ENCODE data around the gene CYSLTR2. TPM values are rescaled to one million over a fixed set of nuclear protein-coding genes. Genes with fewer than 3 reads are reported as not detected.

CYSLTR2 gene
- total RNA-seq, 1 experiment from 2014 or later = not detected

DNA sequence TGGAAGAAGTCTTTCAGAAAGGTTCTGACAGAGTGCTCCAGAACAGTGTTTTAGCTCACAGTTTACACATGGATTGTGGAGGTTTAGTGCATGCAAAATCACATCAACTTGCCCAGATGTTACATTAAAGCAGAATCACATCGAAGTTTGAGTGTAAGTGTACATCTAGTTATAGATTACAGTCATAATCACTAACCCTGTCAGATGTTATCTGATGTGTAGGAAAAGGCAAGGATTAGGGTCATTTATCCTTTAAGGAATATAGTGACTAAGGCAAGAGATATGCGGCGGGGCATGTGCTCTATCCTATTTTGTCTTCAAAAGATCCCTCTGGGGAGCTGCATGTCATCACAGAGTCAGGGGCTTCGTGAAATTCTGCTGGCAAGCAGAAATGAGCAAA is 66.9 kb downstream of the CYSLTR2 start:
- ChIA-PET CTCF (no interaction called here), POLR2A (no interaction called here)
- peaks cover 4% of the 10 kb centered on the region for H3K27me3 Mint-ChIP-seq (ENCODE audit: low read depth)
- peaks cover 40% of the 10 kb centered on the region for H3K36me3 Mint-ChIP-seq
- no peaks in the 10 kb centered on the region for H3K4me1 Mint-ChIP-seq
- no peak overlapping the region for H3K4me3 Mint-ChIP-seq
- no peak for ATAC-seq
- peaks cover 78% of the 10 kb centered on the region for H3K9me3 Mint-ChIP-seq
- no peak overlapping the region for H3K27ac Mint-ChIP-seq
- no peak for DNase-seq (ENCODE audit: low spot score)
- TF ChIP-seq, protein P1, sequence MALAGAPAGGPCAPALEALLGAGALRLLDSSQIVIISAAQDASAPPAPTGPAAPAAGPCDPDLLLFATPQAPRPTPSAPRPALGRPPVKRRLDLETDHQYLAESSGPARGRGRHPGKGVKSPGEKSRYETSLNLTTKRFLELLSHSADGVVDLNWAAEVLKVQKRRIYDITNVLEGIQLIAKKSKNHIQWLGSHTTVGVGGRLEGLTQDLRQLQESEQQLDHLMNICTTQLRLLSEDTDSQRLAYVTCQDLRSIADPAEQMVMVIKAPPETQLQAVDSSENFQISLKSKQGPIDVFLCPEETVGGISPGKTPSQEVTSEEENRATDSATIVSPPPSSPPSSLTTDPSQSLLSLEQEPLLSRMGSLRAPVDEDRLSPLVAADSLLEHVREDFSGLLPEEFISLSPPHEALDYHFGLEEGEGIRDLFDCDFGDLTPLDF (CRISPR knock-in tag; IDR thresholded peaks at IDR 0.05) = no peak
- TF ChIP-seq, protein P2, sequence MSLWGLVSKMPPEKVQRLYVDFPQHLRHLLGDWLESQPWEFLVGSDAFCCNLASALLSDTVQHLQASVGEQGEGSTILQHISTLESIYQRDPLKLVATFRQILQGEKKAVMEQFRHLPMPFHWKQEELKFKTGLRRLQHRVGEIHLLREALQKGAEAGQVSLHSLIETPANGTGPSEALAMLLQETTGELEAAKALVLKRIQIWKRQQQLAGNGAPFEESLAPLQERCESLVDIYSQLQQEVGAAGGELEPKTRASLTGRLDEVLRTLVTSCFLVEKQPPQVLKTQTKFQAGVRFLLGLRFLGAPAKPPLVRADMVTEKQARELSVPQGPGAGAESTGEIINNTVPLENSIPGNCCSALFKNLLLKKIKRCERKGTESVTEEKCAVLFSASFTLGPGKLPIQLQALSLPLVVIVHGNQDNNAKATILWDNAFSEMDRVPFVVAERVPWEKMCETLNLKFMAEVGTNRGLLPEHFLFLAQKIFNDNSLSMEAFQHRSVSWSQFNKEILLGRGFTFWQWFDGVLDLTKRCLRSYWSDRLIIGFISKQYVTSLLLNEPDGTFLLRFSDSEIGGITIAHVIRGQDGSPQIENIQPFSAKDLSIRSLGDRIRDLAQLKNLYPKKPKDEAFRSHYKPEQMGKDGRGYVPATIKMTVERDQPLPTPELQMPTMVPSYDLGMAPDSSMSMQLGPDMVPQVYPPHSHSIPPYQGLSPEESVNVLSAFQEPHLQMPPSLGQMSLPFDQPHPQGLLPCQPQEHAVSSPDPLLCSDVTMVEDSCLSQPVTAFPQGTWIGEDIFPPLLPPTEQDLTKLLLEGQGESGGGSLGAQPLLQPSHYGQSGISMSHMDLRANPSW (CRISPR knock-in tag; conservative IDR thresholded peaks at IDR 0.05; ENCODE audit: low read depth) = no peak
- no peak for TF ChIP-seq FOXK1 (CRISPR knock-in tag; IDR thresholded peaks at IDR 0.05)
- TF ChIP-seq, protein P3, sequence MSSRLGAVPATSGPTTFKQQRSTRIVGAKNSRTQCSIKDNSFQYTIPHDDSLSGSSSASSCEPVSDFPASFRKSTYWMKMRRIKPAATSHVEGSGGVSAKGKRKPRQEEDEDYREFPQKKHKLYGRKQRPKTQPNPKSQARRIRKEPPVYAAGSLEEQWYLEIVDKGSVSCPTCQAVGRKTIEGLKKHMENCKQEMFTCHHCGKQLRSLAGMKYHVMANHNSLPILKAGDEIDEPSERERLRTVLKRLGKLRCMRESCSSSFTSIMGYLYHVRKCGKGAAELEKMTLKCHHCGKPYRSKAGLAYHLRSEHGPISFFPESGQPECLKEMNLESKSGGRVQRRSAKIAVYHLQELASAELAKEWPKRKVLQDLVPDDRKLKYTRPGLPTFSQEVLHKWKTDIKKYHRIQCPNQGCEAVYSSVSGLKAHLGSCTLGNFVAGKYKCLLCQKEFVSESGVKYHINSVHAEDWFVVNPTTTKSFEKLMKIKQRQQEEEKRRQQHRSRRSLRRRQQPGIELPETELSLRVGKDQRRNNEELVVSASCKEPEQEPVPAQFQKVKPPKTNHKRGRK (CRISPR knock-in tag; IDR thresholded peaks at IDR 0.05; ENCODE audit: borderline replicate concordance) = no peak
- TF ChIP-seq, protein P4, sequence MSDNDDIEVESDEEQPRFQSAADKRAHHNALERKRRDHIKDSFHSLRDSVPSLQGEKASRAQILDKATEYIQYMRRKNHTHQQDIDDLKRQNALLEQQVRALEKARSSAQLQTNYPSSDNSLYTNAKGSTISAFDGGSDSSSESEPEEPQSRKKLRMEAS (CRISPR knock-in tag; IDR thresholded peaks at IDR 0.05) = no peak
- TF ChIP-seq MXD4 (CRISPR knock-in tag; IDR thresholded peaks at IDR 0.05; ENCODE audit: borderline replicate concordance) = no peak
- TF ChIP-seq, protein P5, sequence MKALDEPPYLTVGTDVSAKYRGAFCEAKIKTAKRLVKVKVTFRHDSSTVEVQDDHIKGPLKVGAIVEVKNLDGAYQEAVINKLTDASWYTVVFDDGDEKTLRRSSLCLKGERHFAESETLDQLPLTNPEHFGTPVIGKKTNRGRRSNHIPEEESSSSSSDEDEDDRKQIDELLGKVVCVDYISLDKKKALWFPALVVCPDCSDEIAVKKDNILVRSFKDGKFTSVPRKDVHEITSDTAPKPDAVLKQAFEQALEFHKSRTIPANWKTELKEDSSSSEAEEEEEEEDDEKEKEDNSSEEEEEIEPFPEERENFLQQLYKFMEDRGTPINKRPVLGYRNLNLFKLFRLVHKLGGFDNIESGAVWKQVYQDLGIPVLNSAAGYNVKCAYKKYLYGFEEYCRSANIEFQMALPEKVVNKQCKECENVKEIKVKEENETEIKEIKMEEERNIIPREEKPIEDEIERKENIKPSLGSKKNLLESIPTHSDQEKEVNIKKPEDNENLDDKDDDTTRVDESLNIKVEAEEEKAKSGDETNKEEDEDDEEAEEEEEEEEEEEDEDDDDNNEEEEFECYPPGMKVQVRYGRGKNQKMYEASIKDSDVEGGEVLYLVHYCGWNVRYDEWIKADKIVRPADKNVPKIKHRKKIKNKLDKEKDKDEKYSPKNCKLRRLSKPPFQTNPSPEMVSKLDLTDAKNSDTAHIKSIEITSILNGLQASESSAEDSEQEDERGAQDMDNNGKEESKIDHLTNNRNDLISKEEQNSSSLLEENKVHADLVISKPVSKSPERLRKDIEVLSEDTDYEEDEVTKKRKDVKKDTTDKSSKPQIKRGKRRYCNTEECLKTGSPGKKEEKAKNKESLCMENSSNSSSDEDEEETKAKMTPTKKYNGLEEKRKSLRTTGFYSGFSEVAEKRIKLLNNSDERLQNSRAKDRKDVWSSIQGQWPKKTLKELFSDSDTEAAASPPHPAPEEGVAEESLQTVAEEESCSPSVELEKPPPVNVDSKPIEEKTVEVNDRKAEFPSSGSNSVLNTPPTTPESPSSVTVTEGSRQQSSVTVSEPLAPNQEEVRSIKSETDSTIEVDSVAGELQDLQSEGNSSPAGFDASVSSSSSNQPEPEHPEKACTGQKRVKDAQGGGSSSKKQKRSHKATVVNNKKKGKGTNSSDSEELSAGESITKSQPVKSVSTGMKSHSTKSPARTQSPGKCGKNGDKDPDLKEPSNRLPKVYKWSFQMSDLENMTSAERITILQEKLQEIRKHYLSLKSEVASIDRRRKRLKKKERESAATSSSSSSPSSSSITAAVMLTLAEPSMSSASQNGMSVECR (CRISPR knock-in tag; IDR thresholded peaks at IDR 0.05; ENCODE audit: borderline replicate concordance) = no peak
- TF ChIP-seq, protein P6, sequence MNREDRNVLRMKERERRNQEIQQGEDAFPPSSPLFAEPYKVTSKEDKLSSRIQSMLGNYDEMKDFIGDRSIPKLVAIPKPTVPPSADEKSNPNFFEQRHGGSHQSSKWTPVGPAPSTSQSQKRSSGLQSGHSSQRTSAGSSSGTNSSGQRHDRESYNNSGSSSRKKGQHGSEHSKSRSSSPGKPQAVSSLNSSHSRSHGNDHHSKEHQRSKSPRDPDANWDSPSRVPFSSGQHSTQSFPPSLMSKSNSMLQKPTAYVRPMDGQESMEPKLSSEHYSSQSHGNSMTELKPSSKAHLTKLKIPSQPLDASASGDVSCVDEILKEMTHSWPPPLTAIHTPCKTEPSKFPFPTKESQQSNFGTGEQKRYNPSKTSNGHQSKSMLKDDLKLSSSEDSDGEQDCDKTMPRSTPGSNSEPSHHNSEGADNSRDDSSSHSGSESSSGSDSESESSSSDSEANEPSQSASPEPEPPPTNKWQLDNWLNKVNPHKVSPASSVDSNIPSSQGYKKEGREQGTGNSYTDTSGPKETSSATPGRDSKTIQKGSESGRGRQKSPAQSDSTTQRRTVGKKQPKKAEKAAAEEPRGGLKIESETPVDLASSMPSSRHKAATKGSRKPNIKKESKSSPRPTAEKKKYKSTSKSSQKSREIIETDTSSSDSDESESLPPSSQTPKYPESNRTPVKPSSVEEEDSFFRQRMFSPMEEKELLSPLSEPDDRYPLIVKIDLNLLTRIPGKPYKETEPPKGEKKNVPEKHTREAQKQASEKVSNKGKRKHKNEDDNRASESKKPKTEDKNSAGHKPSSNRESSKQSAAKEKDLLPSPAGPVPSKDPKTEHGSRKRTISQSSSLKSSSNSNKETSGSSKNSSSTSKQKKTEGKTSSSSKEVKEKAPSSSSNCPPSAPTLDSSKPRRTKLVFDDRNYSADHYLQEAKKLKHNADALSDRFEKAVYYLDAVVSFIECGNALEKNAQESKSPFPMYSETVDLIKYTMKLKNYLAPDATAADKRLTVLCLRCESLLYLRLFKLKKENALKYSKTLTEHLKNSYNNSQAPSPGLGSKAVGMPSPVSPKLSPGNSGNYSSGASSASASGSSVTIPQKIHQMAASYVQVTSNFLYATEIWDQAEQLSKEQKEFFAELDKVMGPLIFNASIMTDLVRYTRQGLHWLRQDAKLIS (CRISPR knock-in tag; IDR thresholded peaks at IDR 0.05; ENCODE audit: borderline replicate concordance) = no peak
- TF ChIP-seq, protein P7, sequence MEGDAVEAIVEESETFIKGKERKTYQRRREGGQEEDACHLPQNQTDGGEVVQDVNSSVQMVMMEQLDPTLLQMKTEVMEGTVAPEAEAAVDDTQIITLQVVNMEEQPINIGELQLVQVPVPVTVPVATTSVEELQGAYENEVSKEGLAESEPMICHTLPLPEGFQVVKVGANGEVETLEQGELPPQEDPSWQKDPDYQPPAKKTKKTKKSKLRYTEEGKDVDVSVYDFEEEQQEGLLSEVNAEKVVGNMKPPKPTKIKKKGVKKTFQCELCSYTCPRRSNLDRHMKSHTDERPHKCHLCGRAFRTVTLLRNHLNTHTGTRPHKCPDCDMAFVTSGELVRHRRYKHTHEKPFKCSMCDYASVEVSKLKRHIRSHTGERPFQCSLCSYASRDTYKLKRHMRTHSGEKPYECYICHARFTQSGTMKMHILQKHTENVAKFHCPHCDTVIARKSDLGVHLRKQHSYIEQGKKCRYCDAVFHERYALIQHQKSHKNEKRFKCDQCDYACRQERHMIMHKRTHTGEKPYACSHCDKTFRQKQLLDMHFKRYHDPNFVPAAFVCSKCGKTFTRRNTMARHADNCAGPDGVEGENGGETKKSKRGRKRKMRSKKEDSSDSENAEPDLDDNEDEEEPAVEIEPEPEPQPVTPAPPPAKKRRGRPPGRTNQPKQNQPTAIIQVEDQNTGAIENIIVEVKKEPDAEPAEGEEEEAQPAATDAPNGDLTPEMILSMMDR (IDR thresholded peaks at IDR 0.05) = no peak
- TF ChIP-seq, protein P8, sequence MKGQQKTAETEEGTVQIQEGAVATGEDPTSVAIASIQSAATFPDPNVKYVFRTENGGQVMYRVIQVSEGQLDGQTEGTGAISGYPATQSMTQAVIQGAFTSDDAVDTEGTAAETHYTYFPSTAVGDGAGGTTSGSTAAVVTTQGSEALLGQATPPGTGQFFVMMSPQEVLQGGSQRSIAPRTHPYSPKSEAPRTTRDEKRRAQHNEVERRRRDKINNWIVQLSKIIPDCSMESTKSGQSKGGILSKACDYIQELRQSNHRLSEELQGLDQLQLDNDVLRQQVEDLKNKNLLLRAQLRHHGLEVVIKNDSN (CRISPR knock-in tag; IDR thresholded peaks at IDR 0.05) = no peak
- TF ChIP-seq, protein P9, sequence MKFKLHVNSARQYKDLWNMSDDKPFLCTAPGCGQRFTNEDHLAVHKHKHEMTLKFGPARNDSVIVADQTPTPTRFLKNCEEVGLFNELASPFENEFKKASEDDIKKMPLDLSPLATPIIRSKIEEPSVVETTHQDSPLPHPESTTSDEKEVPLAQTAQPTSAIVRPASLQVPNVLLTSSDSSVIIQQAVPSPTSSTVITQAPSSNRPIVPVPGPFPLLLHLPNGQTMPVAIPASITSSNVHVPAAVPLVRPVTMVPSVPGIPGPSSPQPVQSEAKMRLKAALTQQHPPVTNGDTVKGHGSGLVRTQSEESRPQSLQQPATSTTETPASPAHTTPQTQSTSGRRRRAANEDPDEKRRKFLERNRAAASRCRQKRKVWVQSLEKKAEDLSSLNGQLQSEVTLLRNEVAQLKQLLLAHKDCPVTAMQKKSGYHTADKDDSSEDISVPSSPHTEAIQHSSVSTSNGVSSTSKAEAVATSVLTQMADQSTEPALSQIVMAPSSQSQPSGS (CRISPR knock-in tag; IDR thresholded peaks at IDR 0.05; ENCODE audit: borderline replicate concordance, low read depth) = no peak
- no peak for TF ChIP-seq JAZF1 (CRISPR knock-in tag; IDR thresholded peaks at IDR 0.05)
- no peak for TF ChIP-seq FOXP1 (CRISPR knock-in tag; IDR thresholded peaks at IDR 0.05; ENCODE audit: borderline replicate concordance)
- no peak for TF ChIP-seq EMX1 (CRISPR knock-in tag; IDR thresholded peaks at IDR 0.05)
- TF ChIP-seq, protein P10, sequence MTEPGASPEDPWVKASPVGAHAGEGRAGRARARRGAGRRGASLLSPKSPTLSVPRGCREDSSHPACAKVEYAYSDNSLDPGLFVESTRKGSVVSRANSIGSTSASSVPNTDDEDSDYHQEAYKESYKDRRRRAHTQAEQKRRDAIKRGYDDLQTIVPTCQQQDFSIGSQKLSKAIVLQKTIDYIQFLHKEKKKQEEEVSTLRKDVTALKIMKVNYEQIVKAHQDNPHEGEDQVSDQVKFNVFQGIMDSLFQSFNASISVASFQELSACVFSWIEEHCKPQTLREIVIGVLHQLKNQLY (CRISPR knock-in tag; IDR thresholded peaks at IDR 0.05) = no peak
- TF ChIP-seq NR3C1 (CRISPR knock-in tag; conservative IDR thresholded peaks at IDR 0.05; ENCODE audit: low read depth) = no peak

Data from WTC11 (cell line).